BLaER1 (cell line): Measurements from ENCODE around the gene VEPH1.

Source experiments
- H3K27ac ChIP-seq: shearing (Covaris generic); formaldehyde crosslinking; 2 replicates; pipeline ENCODE4 v1.8.1; 2022
- H3K27me3 ChIP-seq: shearing (Covaris generic); formaldehyde crosslinking; 2 replicates; pipeline ENCODE4 v1.8.1; 2022
- H3K36me3 ChIP-seq: shearing (Covaris generic); formaldehyde crosslinking; 2 replicates; pipeline ENCODE4 v1.8.1; 2022
- H3K4me1 ChIP-seq: shearing (Covaris generic); formaldehyde crosslinking; 2 replicates; pipeline ENCODE4 v1.8.1; 2022
- H3K4me2 ChIP-seq: shearing (Covaris generic); formaldehyde crosslinking; 2 replicates; pipeline ENCODE4 v1.8.1; 2022
- H3K4me3 ChIP-seq: shearing (Covaris generic); formaldehyde crosslinking; 2 replicates; pipeline ENCODE4 v1.8.1; 2022
- H3K9ac ChIP-seq: shearing (Covaris generic); formaldehyde crosslinking; 2 replicates; pipeline ENCODE4 v1.8.1; 2022
- H3K9me3 ChIP-seq: shearing (Covaris generic); formaldehyde crosslinking; 2 replicates; pipeline ENCODE4 v1.8.1; 2022
- H4K20me1 ChIP-seq: shearing (Covaris generic); formaldehyde crosslinking; 2 replicates; pipeline ENCODE4 v1.8.1; 2022
- Cebpa-rat ChIP-seq: shearing (Covaris generic); IDR thresholded peaks from 2 replicates; pipeline ENCODE4 v1.8.1; 2022

The VEPH1 gene

GRCh38 chr3:157502916-157503595, at the start of gene VEPH1:
VEPH1 (minus strand) TSS chr3:157503416; CDS start chr3:157495349, 8,067 bp downstream.
- Histone ChIP-seq H4K20me1 (no peaks in the 10 kb centered on the region), H3K27me3 (no peaks in the 10 kb centered on the region), H3K27ac (no peak within 1 kb of the TSS), H3K9ac (no peak within 1 kb of the TSS), H3K9me3 (no peaks in the 10 kb centered on the region), H3K4me2 (no peak within 1 kb of the TSS), H3K4me3 (no peak within 1 kb of the TSS), H3K4me1 (no peaks in the 10 kb centered on the region), H3K36me3 (no peaks in the 10 kb centered on the region)
- TF ChIP-seq Cebpa-rat, result no peak

GRCh38 chr3:157551961-157552360, 48.7 kb upstream of the VEPH1 start:
- H3K9ac ChIP-seq, result no peak overlapping the region
- H3K4me3 ChIP-seq, result no peak overlapping the region
- TF ChIP-seq Cebpa-rat, result no peak
- H3K36me3 ChIP-seq, result no peaks in the 10 kb centered on the region
- no peak overlapping the region for H3K4me2 ChIP-seq
- no peaks in the 10 kb centered on the region for H3K27me3 ChIP-seq
- no peaks in the 10 kb centered on the region for H3K4me1 ChIP-seq
- no peaks in the 10 kb centered on the region for H3K9me3 ChIP-seq
- no peak overlapping the region for H3K27ac ChIP-seq
- H4K20me1 ChIP-seq, result no peaks in the 10 kb centered on the region

- Histone ChIP-seq H3K27ac (no peak overlapping the region), H3K9me3 (no peaks in the 10 kb centered on the region), H4K20me1 (no peaks in the 10 kb centered on the region), H3K4me1 (no peaks in the 10 kb centered on the region), H3K9ac (no peak overlapping the region), H3K4me2 (no peak overlapping the region), H3K36me3 (no peaks in the 10 kb centered on the region), H3K4me3 (no peak overlapping the region), H3K27me3 (no peaks in the 10 kb centered on the region)
- TF ChIP-seq Cebpa-rat, result no peak
These were observed 46.3 kb upstream of the VEPH1 start for GRCh38 chr3:157549498-157549897.

GRCh38 chr3:157544501-157545130, 41.4 kb upstream of the VEPH1 start:
- TF ChIP-seq Cebpa-rat, result no peak
- Histone ChIP-seq H3K4me3 (no peak overlapping the region), H4K20me1 (no peaks in the 10 kb centered on the region), H3K27ac (no peak overlapping the region), H3K4me2 (no peak overlapping the region), H3K9ac (no peak overlapping the region), H3K4me1 (no peaks in the 10 kb centered on the region), H3K9me3 (peaks cover 18% of the 10 kb centered on the region), H3K36me3 (no peaks in the 10 kb centered on the region), H3K27me3 (no peaks in the 10 kb centered on the region)

- Histone ChIP-seq H3K4me1 (no peaks in the 10 kb centered on the region), H3K27me3 (no peaks in the 10 kb centered on the region), H3K9ac (no peak overlapping the region), H4K20me1 (no peaks in the 10 kb centered on the region), H3K27ac (no peak overlapping the region), H3K4me3 (no peak overlapping the region), H3K36me3 (no peaks in the 10 kb centered on the region), H3K9me3 (peaks cover 18% of the 10 kb centered on the region), H3K4me2 (no peak overlapping the region)
- no peak for TF ChIP-seq Cebpa-rat
These were observed 40.4 kb upstream of the VEPH1 start for GRCh38 chr3:157543501-157544035.

GRCh38 chr3:157542711-157543500, 39.7 kb upstream of the VEPH1 start:
- H3K9me3 ChIP-seq, result peaks cover 18% of the 10 kb centered on the region
- H4K20me1 ChIP-seq, result no peaks in the 10 kb centered on the region
- no peak overlapping the region for H3K9ac ChIP-seq
- no peaks in the 10 kb centered on the region for H3K27me3 ChIP-seq
- TF ChIP-seq Cebpa-rat, result no peak
- no peaks in the 10 kb centered on the region for H3K4me1 ChIP-seq
- no peaks in the 10 kb centered on the region for H3K36me3 ChIP-seq
- H3K4me2 ChIP-seq, result no peak overlapping the region
- H3K27ac ChIP-seq, result no peak overlapping the region
- H3K4me3 ChIP-seq, result no peak overlapping the region

GRCh38 chr3:157541506-157542236, 38.5 kb upstream of the VEPH1 start:
- TF ChIP-seq Cebpa-rat, result no peak
- Histone ChIP-seq H3K27me3 (no peaks in the 10 kb centered on the region), H3K9me3 (peaks cover 18% of the 10 kb centered on the region), H3K36me3 (no peaks in the 10 kb centered on the region), H3K9ac (no peak overlapping the region), H3K4me3 (no peak overlapping the region), H3K4me1 (no peaks in the 10 kb centered on the region), H3K27ac (no peak overlapping the region), H3K4me2 (no peak overlapping the region), H4K20me1 (no peaks in the 10 kb centered on the region)

GRCh38 chr3:157540656-157541055, 37.4 kb upstream of the VEPH1 start:
- H3K27ac ChIP-seq, result no peak overlapping the region
- H3K4me1 ChIP-seq, result no peaks in the 10 kb centered on the region
- no peak overlapping the region for H3K4me3 ChIP-seq
- H3K4me2 ChIP-seq, result no peak overlapping the region
- no peaks in the 10 kb centered on the region for H3K27me3 ChIP-seq
- no peaks in the 10 kb centered on the region for H4K20me1 ChIP-seq
- no peak overlapping the region for H3K9ac ChIP-seq
- H3K9me3 ChIP-seq, result peaks cover 18% of the 10 kb centered on the region
- H3K36me3 ChIP-seq, result no peaks in the 10 kb centered on the region
- no peak for TF ChIP-seq Cebpa-rat

GRCh38 chr3:157535667-157536066, 32.5 kb upstream of the VEPH1 start:
- H4K20me1 ChIP-seq, result no peaks in the 10 kb centered on the region
- H3K4me3 ChIP-seq, result no peak overlapping the region
- no peak for TF ChIP-seq Cebpa-rat
- no peak overlapping the region for H3K4me2 ChIP-seq
- no peak overlapping the region for H3K9ac ChIP-seq
- H3K27ac ChIP-seq, result no peak overlapping the region
- no peaks in the 10 kb centered on the region for H3K4me1 ChIP-seq
- no peaks in the 10 kb centered on the region for H3K9me3 ChIP-seq
- H3K36me3 ChIP-seq, result no peaks in the 10 kb centered on the region
- no peaks in the 10 kb centered on the region for H3K27me3 ChIP-seq
